Stomach (tissue), 9 donors: ENCODE data around the gene HK1. TPM values are rescaled to one million over a fixed set of nuclear protein-coding genes. Genes with fewer than 3 reads are reported as not detected.

Experiments
- DNase-seq, 2 donors: peaks; one replicate each; pipeline versions ENCODE4 v3.0.0 to v3.0.0-alpha.2; 2013 to 2019
- H3K27ac ChIP-seq, 5 donors: fragments of 200-600 bp in 4 of 5; sonication (generic) in 4 of 5; one replicate each; pipeline ENCODE4 v1.5.1; 2013 to 2019; ENCODE audit warnings: mild to moderate bottlenecking in 1 of 5, moderate library complexity in 1 of 5
- H3K27me3 ChIP-seq, 3 donors: fragments of 200-600 bp; sonication (generic); one replicate each; pipeline ENCODE4 v1.5.1; 2017 to 2019; ENCODE audit warnings: mixed run types in 1 of 3
- H3K36me3 ChIP-seq, 4 donors: fragments of 200-600 bp; sonication (generic); 1 replicate in 3 of 4; 2 replicates in 1 of 4; pipeline ENCODE4 v1.5.1; 2016 to 2019
- H3K4me1 ChIP-seq, 4 donors: fragments of 200-600 bp; sonication (generic); one replicate each; pipeline ENCODE4 v1.5.1; 2016 to 2019
- H3K4me3 ChIP-seq, 4 donors: fragments of 200-600 bp; sonication (generic) in 3 of 4; one replicate each; pipeline ENCODE4 v1.5.1; 2016 to 2019; ENCODE audit warnings: mild to moderate bottlenecking in 1 of 4
- H3K9me3 ChIP-seq, 4 donors: fragments of 200-600 bp; sonication (generic); one replicate each; pipeline ENCODE4 v1.5.1; 2016 to 2019
- CTCF ChIP-seq, 7 experiments: fragments of 450-650 bp in 4 of 7; fragments of 200-600 bp in 3 of 7; sonication (generic) in 3 of 7; IDR thresholded peaks; one replicate each; pipeline ENCODE4 v1.5.1; 2016 to 2019; ENCODE audit warnings: antibody characterized with exemption in 7 of 7, control low read depth in 2 of 7, mild to moderate bottlenecking in 1 of 7
- EP300 ChIP-seq: sonication (generic); formaldehyde crosslinking; IDR thresholded peaks from one replicate; pipeline ENCODE4 v1.6.1; 2017; ENCODE audit warnings: antibody characterized with exemption
- POLR2A ChIP-seq, 4 donors: fragments of 450-650 bp; IDR thresholded peaks; one replicate each; pipeline ENCODE4 v1.6.1; 2016; ENCODE audit warnings: antibody characterized with exemption in 4 of 4, control low read depth in 2 of 4, mild to moderate bottlenecking in 1 of 4, moderate library complexity in 1 of 4
- POLR2AphosphoS5 ChIP-seq, 3 donors: sonication (generic); formaldehyde crosslinking; IDR thresholded peaks; one replicate each; pipeline ENCODE4 v1.6.1; 2016; ENCODE audit warnings: antibody characterized with exemption in 3 of 3
- WGBS, 5 donors: extraction: QIAGEN DNeasy Blood & Tissue Kit in 3 of 5; methylation state at CpG; one replicate each; pipeline versions ENCODE4 v1.1.5 to v1.1.7; 2013 to 2018; 5-methylcytosine and 5-hydroxymethylcytosine counted together
- intact Hi-C: fragments of 100-400 bp; cut with DNase I; formaldehyde crosslinking; loops from one replicate; pipeline ENCODE4 v1.15.1; 2023; ENCODE audit warnings: low total_unique reads
- polyA plus RNA-seq, 3 donors: library from polyadenylated mRNA; stranded (reverse); fragments of 200-250 nt; gene quantifications; one replicate each; pipeline ENCODE4 v1.2.3, GENCODE V29; 2013
- total RNA-seq, 5 donors: library from RNA; depleted of rRNA; stranded (reverse); fragments of >200 nt; gene quantifications; one replicate each; pipeline versions ENCODE4 v1.1.0 to v1.2.3, GENCODE V29; 2014 to 2016
- donor health status: healthy with polysubstance abuse.
- donor health status: Bipolar disorder and iron deficiency.
- donor health status: healthy.

HK1 gene
- total and polyA plus RNA-seq, 8 donors: 32.7 to 60.9 (median 50.8) TPM

GRCh38 chr10:69419096-69419743 lies 140.9 kb downstream of the HK1 start:
- H3K4me3 ChIP-seq: no peak overlapping the region
- H3K9me3 ChIP-seq: no peaks in the 10 kb centered on the region
- peak overlapping the region in 3 of 5 donors; percentile 66 to 84 (median 81) for H3K27ac ChIP-seq
- H3K4me1 ChIP-seq: peaks cover 7 to 62% (median 33%) of the 10 kb centered on the region in 4 donors
- no peaks in the 10 kb centered on the region for H3K36me3 ChIP-seq
- TF ChIP-seq CTCF (IDR thresholded peaks at IDR 0.05): no peak
- no peak for TF ChIP-seq POLR2A (IDR thresholded peaks at IDR 0.05)
- TF ChIP-seq POLR2AphosphoS5 (IDR thresholded peaks at IDR 0.05): no peak
- TF ChIP-seq EP300: no peak
- DNase-seq: no peak
- 84 to 92% (median 90%) methylated on average over 16 to 18 of the region's 18 CpGs for WGBS, 5 donors
- no peaks in the 10 kb centered on the region for H3K27me3 ChIP-seq
- intact Hi-C loops: no loop called here

GRCh38 chr10:69419744-69420126 lies 141.4 kb downstream of the HK1 start:
- whole genome bisulfite sequencing, 5 donors: 77 to 92% (median 83%) methylated on average over 9 to 11 of the region's 11 CpGs
- no peaks in the 10 kb centered on the region for H3K9me3 ChIP-seq
- no peaks in the 10 kb centered on the region for H3K27me3 ChIP-seq
- H3K4me1 ChIP-seq: peaks cover 11 to 67% (median 35%) of the 10 kb centered on the region in 4 donors
- H3K36me3 ChIP-seq: no peaks in the 10 kb centered on the region
- H3K4me3 ChIP-seq: no peak overlapping the region
- intact Hi-C loops: no loop called here
- DNase-seq: no peak
- H3K27ac ChIP-seq: peak overlapping the region in 2 of 5 donors; percentile 81 to 84
- TF ChIP-seq EP300 (no peak), POLR2AphosphoS5 (IDR thresholded peaks at IDR 0.05) (no peak), POLR2A (IDR thresholded peaks at IDR 0.05) (no peak)

GRCh38 chr10:69421611-69422308 lies 143.5 kb downstream of the HK1 start:
- intact Hi-C loops: no loop called here
- TF ChIP-seq EP300 (peak; percentile 12), CTCF (IDR thresholded peaks at IDR 0.05) (no peak), POLR2A (IDR thresholded peaks at IDR 0.05) (no peak), POLR2AphosphoS5 (IDR thresholded peaks at IDR 0.05) (peak; percentile 51 to 90 (median 83))
- peaks cover 27 to 80% (median 51%) of the 10 kb centered on the region in 4 donors for H3K4me1 ChIP-seq
- no peaks in the 10 kb centered on the region for H3K9me3 ChIP-seq
- no peaks in the 10 kb centered on the region for H3K36me3 ChIP-seq
- no peak overlapping the region for H3K4me3 ChIP-seq
- no peaks in the 10 kb centered on the region for H3K27me3 ChIP-seq
- peak in 1 of 2 donors; percentile 70 for DNase-seq
- 41 to 50% (median 46%) methylated on average over 13 of the region's 13 CpGs for WGBS, 5 donors
- H3K27ac ChIP-seq: peak overlapping the region in 4 of 5 donors; percentile 55 to 84 (median 70)

- H3K27ac ChIP-seq: peak overlapping the region in 4 of 5 donors; percentile 55 to 84 (median 70)
- WGBS, 5 donors: 81 to 93% (median 91%) methylated on average over 4 of the region's 4 CpGs
- intact Hi-C loops: no loop called here
Observed at GRCh38 chr10:69422676-69423075, 144.4 kb downstream of the HK1 start.

More at GRCh38 chr10:69422676-69423075, 144.4 kb downstream of the HK1 start:
- TF ChIP-seq POLR2A (IDR thresholded peaks at IDR 0.05) (no peak), EP300 (no peak), CTCF (IDR thresholded peaks at IDR 0.05) (no peak)
- H3K4me3 ChIP-seq: no peak overlapping the region
- H3K4me1 ChIP-seq: peaks cover 27 to 73% (median 53%) of the 10 kb centered on the region in 4 donors
- no peaks in the 10 kb centered on the region for H3K27me3 ChIP-seq
- H3K9me3 ChIP-seq: no peaks in the 10 kb centered on the region
- H3K36me3 ChIP-seq: no peaks in the 10 kb centered on the region
- DNase-seq: no peak
